Ovary (tissue), 9 donors: Measurements from ENCODE around the gene BHMT2. TPM values are rescaled to one million over a fixed set of nuclear protein-coding genes. Genes with fewer than 3 reads are reported as not detected.

Experiments
- DNase-seq, 5 donors: peaks; one replicate each; pipeline ENCODE4 v3.0.0-alpha.2; 2019 to 2020
- H3K27ac ChIP-seq, 2 donors: fragments of 200-600 bp; one replicate each; pipeline versions ENCODE4 v1.5.1 to v1.8.0; 2019 to 2022
- H3K27me3 ChIP-seq: fragments of 200-600 bp; one replicate; pipeline ENCODE4 v1.8.0; 2022
- H3K36me3 ChIP-seq: fragments of 200-600 bp; sonication (generic); one replicate; pipeline ENCODE4 v1.5.1; 2019
- H3K4me1 ChIP-seq: one replicate; pipeline ENCODE4 v1.8.1; 2013; ENCODE audit warnings: mild to moderate bottlenecking, moderate library complexity; ENCODE audit not compliant: insufficient read depth
- H3K4me3 ChIP-seq: fragments of 200-600 bp; sonication (generic); one replicate; pipeline ENCODE4 v1.5.1; 2017
- H3K9me3 ChIP-seq, 2 donors: fragments of 200-600 bp in 1 of 2; sonication (generic) in 1 of 2; one replicate each; pipeline versions ENCODE4 v1.5.1 to v1.8.1; 2013 to 2019; ENCODE audit warnings: mild to moderate bottlenecking in 1 of 2, moderate library complexity in 1 of 2
- EP300 ChIP-seq: sonication (generic); formaldehyde crosslinking; IDR thresholded peaks from one replicate; pipeline ENCODE4 v1.6.1; 2017; ENCODE audit warnings: antibody characterized with exemption
- POLR2A ChIP-seq: fragments of 450-650 bp; IDR thresholded peaks from one replicate; pipeline ENCODE4 v1.6.1; 2017; ENCODE audit warnings: antibody characterized with exemption, mild to moderate bottlenecking, moderate library complexity
- WGBS, 3 donors: extraction: QIAGEN DNeasy Blood & Tissue Kit in 1 of 3; methylation state at CpG; one replicate each; pipeline versions ENCODE4 v1.1.5 to v1.1.7; 2013 to 2017; 5-methylcytosine and 5-hydroxymethylcytosine counted together
- intact Hi-C, 4 donors: fragments of 100-400 bp; cut with DNase I; formaldehyde crosslinking; loops; one replicate each; pipeline versions ENCODE4 v1.11.0 to v1.15.1; 2022 to 2023
- polyA plus RNA-seq, 2 donors: library from polyadenylated mRNA; stranded (reverse); fragments of 200-250 nt in 1 of 2; fragments of 350-450 nt in 1 of 2; fragmentation: Illumina TruSeq in 1 of 2; extraction: RNeasy Lipid Tissue Mini Kit (QIAGEN cat#74804) in 1 of 2; gene quantifications; one replicate each; pipeline ENCODE4 v1.2.3, GENCODE V29; 2013 to 2014
- total RNA-seq, 7 donors: library from RNA; depleted of rRNA in 2 of 7; stranded (reverse); fragments of >200 nt in 2 of 7; fragmentation: NEBNext Ultra II Directional in 3 of 7; extraction: Animal tissue kit (Norgen Biotek cat#: 25700) in 3 of 7; gene quantifications; one replicate each; pipeline versions ENCODE4 v1.1.0 to v1.2.4, GENCODE V29; 2016 to 2023
- TF ChIP-seq, protein P1 (sequence below), 3 donors: fragments of 450-650 bp in 2 of 3; fragments of 200-600 bp in 1 of 3; IDR thresholded peaks; one replicate each; pipeline versions ENCODE4 v1.5.1 to v1.8.0; 2016 to 2022; ENCODE audit warnings: antibody characterized with exemption in 3 of 3, mild to moderate bottlenecking in 1 of 3
- donor health status: DM: no; HTN: no; CAD: no; lungs with moderate emphysema.
- donor health status: DM: no; HTN: no; CAD: no.
- donor health status: Bipolar disorder and iron deficiency.
- donor health status: DM: yes; HTN: yes; CAD: no.
- donor health status: DM: no; HTN: no; CAD: no.
- donor health status: DM: yes; HTN: yes; CAD: no.

The BHMT2 gene
- total and polyA plus RNA-seq, 9 donors, result 3.7 to 18.4 (median 7.9) TPM

DNA sequence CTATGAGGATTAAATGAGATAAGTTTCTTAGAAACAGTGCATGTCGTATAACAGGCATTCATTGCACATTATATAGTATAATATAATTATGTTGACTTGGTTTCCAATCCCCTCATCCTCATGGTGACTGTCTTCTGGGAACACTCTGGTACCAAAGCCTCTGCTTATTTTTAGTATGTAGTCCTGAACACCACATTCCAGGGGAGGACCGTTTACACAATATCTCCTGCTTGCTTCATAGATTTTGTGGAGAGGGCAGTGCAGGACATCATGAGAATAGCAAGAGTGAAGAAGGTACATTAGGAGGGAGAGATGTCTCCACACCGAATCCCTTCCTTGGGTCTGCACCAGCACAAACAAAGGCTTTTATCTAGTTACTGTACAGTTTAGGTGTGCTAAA lies 21.5 kb downstream of the BHMT2 start:
- intact Hi-C loops, result no loop called here
- no peak for DNase-seq
- H3K27me3 ChIP-seq, result no peaks in the 10 kb centered on the region
- 52 to 70% (median 57%) methylated on average over 3 of the region's 3 CpGs for WGBS, 3 donors
- H3K9me3 ChIP-seq, result no peaks in the 10 kb centered on the region
- no peak overlapping the region for H3K27ac ChIP-seq
- H3K36me3 ChIP-seq, result no peaks in the 10 kb centered on the region
- TF ChIP-seq EP300, result no peak
- no peak for TF ChIP-seq POLR2A
- TF ChIP-seq, protein P1, sequence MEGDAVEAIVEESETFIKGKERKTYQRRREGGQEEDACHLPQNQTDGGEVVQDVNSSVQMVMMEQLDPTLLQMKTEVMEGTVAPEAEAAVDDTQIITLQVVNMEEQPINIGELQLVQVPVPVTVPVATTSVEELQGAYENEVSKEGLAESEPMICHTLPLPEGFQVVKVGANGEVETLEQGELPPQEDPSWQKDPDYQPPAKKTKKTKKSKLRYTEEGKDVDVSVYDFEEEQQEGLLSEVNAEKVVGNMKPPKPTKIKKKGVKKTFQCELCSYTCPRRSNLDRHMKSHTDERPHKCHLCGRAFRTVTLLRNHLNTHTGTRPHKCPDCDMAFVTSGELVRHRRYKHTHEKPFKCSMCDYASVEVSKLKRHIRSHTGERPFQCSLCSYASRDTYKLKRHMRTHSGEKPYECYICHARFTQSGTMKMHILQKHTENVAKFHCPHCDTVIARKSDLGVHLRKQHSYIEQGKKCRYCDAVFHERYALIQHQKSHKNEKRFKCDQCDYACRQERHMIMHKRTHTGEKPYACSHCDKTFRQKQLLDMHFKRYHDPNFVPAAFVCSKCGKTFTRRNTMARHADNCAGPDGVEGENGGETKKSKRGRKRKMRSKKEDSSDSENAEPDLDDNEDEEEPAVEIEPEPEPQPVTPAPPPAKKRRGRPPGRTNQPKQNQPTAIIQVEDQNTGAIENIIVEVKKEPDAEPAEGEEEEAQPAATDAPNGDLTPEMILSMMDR (IDR thresholded peaks at IDR 0.05), result no peak
- no peaks in the 10 kb centered on the region for H3K4me1 ChIP-seq
- H3K4me3 ChIP-seq, result no peak overlapping the region

DNA sequence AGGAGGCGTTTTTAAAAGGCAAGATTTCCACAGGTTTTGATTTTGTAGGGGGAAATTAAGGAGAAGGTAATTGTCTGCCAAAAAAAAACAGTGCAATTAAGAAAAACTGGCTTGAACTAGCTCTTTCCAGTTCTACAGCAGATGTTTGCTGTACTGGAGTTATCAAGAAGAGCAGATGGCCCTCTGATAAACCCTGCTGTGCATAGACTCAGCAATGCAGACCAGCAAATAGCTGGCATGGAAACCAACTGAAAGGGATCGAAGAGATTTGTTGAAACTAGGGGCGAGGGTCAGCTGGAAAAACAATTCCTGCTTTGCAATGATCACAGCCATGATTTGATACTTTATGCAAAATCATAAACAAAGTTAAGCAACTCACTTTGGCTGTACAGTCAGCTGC lies 24.2 kb downstream of the BHMT2 start:
- no peak overlapping the region for H3K27ac ChIP-seq
- H3K9me3 ChIP-seq, result no peaks in the 10 kb centered on the region
- H3K27me3 ChIP-seq, result no peaks in the 10 kb centered on the region
- intact Hi-C loops, result no loop called here
- no peaks in the 10 kb centered on the region for H3K4me1 ChIP-seq
- no peaks in the 10 kb centered on the region for H3K36me3 ChIP-seq
- no peak overlapping the region for H3K4me3 ChIP-seq
- WGBS, 3 donors, result 39 to 56% (median 45%) methylated on average over 3 of the region's 3 CpGs
- DNase-seq, result no peak
- TF ChIP-seq, protein P1 (IDR thresholded peaks at IDR 0.05), result no peak
- TF ChIP-seq EP300 (no peak), POLR2A (no peak)

DNA sequence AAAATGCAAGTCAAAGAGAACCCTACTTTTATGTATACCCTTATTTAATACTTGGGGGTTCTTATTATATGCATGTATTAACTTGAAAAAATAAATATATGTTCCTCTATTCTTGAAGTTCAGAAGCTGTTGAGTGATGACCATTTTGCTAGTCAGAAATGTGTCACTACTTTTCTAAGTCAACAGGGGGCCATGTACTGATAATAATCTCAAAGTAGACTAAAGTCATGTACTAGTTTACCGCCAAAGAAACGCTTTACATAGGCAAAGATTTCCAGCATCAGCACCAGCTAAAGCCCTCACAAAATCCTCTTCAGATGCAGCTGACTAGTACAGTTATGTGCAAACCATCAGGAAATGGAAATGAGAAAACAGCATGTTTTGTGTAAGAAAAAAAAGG lies 36.3 kb downstream of the BHMT2 start:
- H3K4me1 ChIP-seq, result no peaks in the 10 kb centered on the region
- no peaks in the 10 kb centered on the region for H3K36me3 ChIP-seq
- 83 to 94% (median 91%) methylated on average over 2 of the region's 2 CpGs for WGBS, 3 donors
- TF ChIP-seq, protein P1 (IDR thresholded peaks at IDR 0.05), result no peak
- TF ChIP-seq EP300, result no peak
- TF ChIP-seq POLR2A, result no peak
- H3K4me3 ChIP-seq, result no peak overlapping the region
- DNase-seq, result no peak
- no peak overlapping the region for H3K27ac ChIP-seq
- H3K9me3 ChIP-seq, result no peaks in the 10 kb centered on the region
- H3K27me3 ChIP-seq, result no peaks in the 10 kb centered on the region
- intact Hi-C loops, result no loop called here

DNA sequence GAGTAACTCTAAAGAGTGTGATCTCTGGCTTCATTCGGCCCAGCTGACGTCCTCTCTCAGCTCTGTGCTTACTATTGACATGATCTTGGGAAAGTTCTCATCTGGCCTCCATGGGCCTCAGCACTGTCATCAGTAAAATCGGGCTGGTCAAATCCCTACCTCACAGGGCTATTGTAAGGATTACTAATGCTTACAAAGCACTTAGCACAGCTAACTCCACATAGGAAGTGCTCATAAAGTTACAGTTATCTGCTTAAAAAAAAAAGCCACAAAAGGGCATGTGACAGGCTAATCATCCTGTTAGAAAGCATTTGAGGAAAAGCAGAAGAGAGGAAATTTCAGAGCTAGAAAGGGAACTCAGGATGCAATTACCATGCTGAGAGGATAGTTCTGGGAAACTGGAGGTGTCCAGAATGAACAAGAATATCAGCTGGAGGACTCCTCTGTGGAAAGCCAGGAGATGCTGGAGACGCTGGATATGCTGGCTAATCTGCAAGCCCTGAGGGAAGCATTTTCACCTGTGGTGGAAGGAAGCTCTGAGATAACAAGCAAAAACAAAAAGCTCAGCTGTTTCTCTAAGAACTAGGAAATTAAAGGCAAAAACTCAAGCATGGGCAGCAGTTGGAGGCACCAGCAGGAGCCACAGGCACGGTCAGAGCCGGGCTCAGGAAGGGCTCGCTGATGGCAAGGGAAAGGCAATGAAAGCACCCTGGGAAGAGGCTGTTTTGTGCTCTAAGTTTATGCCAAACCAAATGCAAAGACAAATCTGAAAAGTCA lies 37.6 kb downstream of the BHMT2 start:
- DNase-seq, result no peak
- no peak overlapping the region for H3K27ac ChIP-seq
- intact Hi-C loops, result no loop called here

More for the DNA sequence above, 37.6 kb downstream of the BHMT2 start:
- 70 to 75% (median 71%) methylated on average over 7 of the region's 7 CpGs for WGBS, 3 donors
- no peak overlapping the region for H3K4me3 ChIP-seq
- no peaks in the 10 kb centered on the region for H3K9me3 ChIP-seq
- no peaks in the 10 kb centered on the region for H3K36me3 ChIP-seq
- H3K27me3 ChIP-seq, result no peaks in the 10 kb centered on the region
- TF ChIP-seq EP300 (no peak), POLR2A (no peak)
- TF ChIP-seq, protein P1 (IDR thresholded peaks at IDR 0.05), result no peak
- no peaks in the 10 kb centered on the region for H3K4me1 ChIP-seq
